Measurements from ENCODE around the gene PKP2. TPM values are rescaled to one million over a fixed set of nuclear protein-coding genes. Genes with fewer than 3 reads are reported as not detected.

Gene PKP2
- total RNA-seq, result 0.12 TPM in 1 of 2 replicates, not detected in the other

GRCh38 chr12:32896432-32897280, at the start of gene PKP2:
Gene PKP2 (minus strand): TSS chr12:32896777. CDS start chr12:32896731, 46 bp downstream.

GRCh38 chr12:32755654-32756475, 140.7 kb downstream of the PKP2 start, which contains the start of gene YARS2:
Gene YARS2 (minus strand): TSS chr12:32755897. CDS start chr12:32755874, 23 bp downstream.

Other genes starting within 250 kb of the PKP2 start
- 76.6 and 89.6 TPM in 2 replicates for gene DNM1L, start 217.5 kb downstream of the PKP2 start, total RNA-seq
- 39.1 and 40.0 TPM in 2 replicates for gene YARS2, start 140.9 kb downstream of the PKP2 start, total RNA-seq

Measured in uterine smooth muscle cell (primary cell).